Activated CD4-positive, alpha-beta T cell treated with anti-CD3 and anti-CD28 coated beads, Interleukin-2, amount 10 ng/mL, durations not matched to agents 7 days and 5 days (primary cell): ENCODE results near the gene WFDC6. TPM values are rescaled to one million over a fixed set of nuclear protein-coding genes. Genes with fewer than 3 reads are reported as not detected.

ENCODE experiments used
- CTCF ChIA-PET: fragments of 350-600 bp; sonication (Branson Sonifier 250); formaldehyde crosslinking; loops from one replicate; lab custom pipeline; 2021; ENCODE audit warnings: antibody characterized with exemption; lab: Charles Lee
- POLR2A ChIA-PET: fragments of 350-600 bp; sonication (Branson Sonifier 250); formaldehyde crosslinking; loops from one replicate; lab custom pipeline; 2021; ENCODE audit warnings: antibody characterized with exemption; lab: Charles Lee
- DNase-seq: peaks from one replicate; pipeline ENCODE4 v3.0.0-alpha.2; 2020
- H3K27ac Mint-ChIP-seq: one replicate; pipeline ENCODE4 v1.8.0; 2021; ENCODE audit warnings: mild to moderate bottlenecking, moderate library complexity, mixed read lengths
- H3K27me3 Mint-ChIP-seq: one replicate; pipeline ENCODE4 v1.8.0; 2021; ENCODE audit warnings: mixed read lengths
- H3K36me3 Mint-ChIP-seq: one replicate; pipeline ENCODE4 v1.8.0; 2021; ENCODE audit warnings: low read depth, mixed read lengths
- H3K4me1 Mint-ChIP-seq: one replicate; pipeline ENCODE4 v1.8.0; 2021; ENCODE audit warnings: mixed read lengths
- H3K4me3 Mint-ChIP-seq: one replicate; pipeline ENCODE4 v1.8.0; 2021; ENCODE audit warnings: mild to moderate bottlenecking, moderate library complexity, mixed read lengths
- H3K9me3 Mint-ChIP-seq: one replicate; pipeline ENCODE4 v1.8.0; 2021; ENCODE audit warnings: mixed read lengths
- total RNA-seq, 2 experiments: library from RNA; stranded (reverse); gene quantifications; one replicate each; pipeline ENCODE4 v1.2.3, GENCODE V29; 2021

The WFDC6 gene
- total RNA-seq, 2 experiments from 2014 or later = not detected

DNA sequence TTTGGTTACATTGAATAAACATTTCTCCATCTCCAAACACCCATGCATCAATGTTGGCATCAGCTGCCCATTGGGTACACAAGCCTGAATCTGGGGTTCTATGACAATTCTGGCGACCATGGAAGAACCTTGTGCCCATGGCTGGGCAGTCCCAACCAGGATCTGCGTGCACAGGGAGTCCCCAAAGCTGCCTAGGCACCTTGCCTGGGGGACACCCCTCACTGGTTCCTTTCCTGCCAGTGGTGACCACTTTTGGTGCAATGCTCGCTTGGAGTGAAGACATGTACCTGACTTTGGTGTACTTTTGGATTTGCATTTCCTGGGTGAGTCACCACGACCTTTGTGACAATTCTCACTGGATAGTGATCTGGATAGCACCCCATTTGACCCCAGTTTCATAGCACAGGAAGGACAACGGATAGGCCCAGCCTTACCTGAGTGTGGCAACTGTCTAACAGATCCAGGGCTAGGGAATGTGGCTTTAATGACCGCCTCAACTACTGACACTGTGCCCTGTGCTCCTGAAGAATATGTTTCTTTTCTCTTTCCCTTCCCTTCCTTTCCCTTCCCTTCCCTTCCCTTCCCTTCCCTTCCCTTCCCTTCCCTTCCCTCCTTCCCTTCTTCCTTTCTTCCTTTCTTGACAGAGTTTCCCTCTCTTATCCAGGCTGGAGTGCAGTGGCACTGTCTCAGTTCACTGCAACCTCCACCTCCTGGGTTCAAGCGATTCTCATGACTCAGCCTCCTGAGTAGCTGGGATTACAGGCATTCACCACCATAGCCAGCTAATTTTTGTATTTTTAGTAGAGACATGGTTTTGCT is 31.0 kb downstream of the WFDC6 start:
- no peak for DNase-seq
- CTCF ChIA-PET = interaction anchor here (0.6 to 0.8 kb wide), 3 partner anchors 12 to 70 kb away, joined by 3 to 4 read pairs (median 3); no protein-coding TSS in a partner anchor
- no peak overlapping the region for H3K4me3 Mint-ChIP-seq

DNA sequence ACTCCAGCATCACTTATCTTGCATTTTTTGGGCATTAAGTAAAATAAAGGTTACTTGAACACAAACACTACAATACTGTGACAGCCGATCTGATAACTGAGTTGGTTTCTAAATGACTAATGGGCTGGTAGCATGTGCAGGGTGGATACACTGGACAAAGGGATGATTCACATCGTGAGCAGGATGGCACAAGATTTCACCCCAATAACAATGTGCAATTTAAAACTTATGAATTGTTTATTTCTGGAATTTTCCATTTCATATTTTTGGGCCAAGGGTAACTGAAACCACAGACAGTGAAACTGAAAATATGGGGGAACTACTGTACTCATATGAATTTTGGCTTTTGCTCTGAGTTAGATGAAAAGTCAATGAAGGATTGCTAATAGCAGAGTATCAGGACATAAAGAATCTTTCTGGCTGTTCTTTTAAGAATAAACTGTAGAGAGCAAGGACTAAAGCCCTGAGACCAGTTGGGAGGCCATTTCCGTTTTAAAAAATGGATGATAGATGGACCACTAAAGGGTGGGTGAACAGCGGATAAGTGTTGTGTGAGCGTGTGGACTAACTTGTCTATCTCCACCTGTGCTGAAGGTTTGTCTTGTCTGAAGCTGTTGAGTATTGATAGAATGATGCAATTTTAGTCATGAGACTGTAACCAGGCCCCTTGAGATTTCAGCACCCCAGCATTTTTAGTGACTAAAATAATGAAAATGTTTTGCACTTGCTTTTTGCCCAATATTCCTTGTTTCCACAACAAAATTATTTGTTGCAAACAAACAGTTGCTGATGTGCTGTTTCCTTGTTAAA is 32.1 kb downstream of the WFDC6 start:
- H3K27ac Mint-ChIP-seq = no peak overlapping the region
- no peaks in the 10 kb centered on the region for H3K36me3 Mint-ChIP-seq
- no peaks in the 10 kb centered on the region for H3K9me3 Mint-ChIP-seq
- H3K4me3 Mint-ChIP-seq = no peak overlapping the region
- POLR2A ChIA-PET = no interaction called here
- H3K27me3 Mint-ChIP-seq = peaks cover 22% of the 10 kb centered on the region
- peaks cover 8% of the 10 kb centered on the region for H3K4me1 Mint-ChIP-seq
- DNase-seq = no peak
- CTCF ChIA-PET = no interaction called here

More for the DNA sequence above, 31.0 kb downstream of the WFDC6 start:
- no peak overlapping the region for H3K27ac Mint-ChIP-seq
- H3K9me3 Mint-ChIP-seq = no peaks in the 10 kb centered on the region
- peaks cover 22% of the 10 kb centered on the region for H3K27me3 Mint-ChIP-seq
- POLR2A ChIA-PET = interaction anchor here (0.8 kb wide), 1 partner anchor 251 kb away, joined by 9 read pairs; no protein-coding TSS in a partner anchor
- no peaks in the 10 kb centered on the region for H3K36me3 Mint-ChIP-seq
- peaks cover 8% of the 10 kb centered on the region for H3K4me1 Mint-ChIP-seq

DNA sequence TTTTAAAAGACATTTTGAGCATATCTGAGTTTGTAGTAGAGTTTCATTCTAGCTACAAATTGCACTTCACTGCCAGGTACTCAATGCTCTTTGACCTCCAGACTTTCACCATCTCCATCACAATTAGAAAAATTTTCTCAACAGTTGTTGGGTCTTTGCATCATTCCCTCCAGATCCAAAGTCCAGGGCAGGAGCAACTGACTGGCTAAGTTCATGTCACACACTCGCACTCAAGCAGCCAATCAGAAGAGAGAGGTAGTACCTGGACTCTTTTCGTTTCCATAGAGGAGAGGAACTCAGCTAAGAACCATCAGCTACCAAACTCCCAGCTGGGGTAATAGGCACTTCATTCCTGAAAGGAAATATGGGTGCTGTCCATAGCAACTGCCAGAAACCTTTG is 32.9 kb downstream of the WFDC6 start:
- peaks cover 29% of the 10 kb centered on the region for H3K27me3 Mint-ChIP-seq
- H3K4me1 Mint-ChIP-seq = peaks cover 8% of the 10 kb centered on the region
- no peak overlapping the region for H3K4me3 Mint-ChIP-seq
- no peak overlapping the region for H3K27ac Mint-ChIP-seq
- H3K36me3 Mint-ChIP-seq = no peaks in the 10 kb centered on the region
- H3K9me3 Mint-ChIP-seq = no peaks in the 10 kb centered on the region
- DNase-seq = no peak
- ChIA-PET POLR2A (no interaction called here), CTCF (no interaction called here)

DNA sequence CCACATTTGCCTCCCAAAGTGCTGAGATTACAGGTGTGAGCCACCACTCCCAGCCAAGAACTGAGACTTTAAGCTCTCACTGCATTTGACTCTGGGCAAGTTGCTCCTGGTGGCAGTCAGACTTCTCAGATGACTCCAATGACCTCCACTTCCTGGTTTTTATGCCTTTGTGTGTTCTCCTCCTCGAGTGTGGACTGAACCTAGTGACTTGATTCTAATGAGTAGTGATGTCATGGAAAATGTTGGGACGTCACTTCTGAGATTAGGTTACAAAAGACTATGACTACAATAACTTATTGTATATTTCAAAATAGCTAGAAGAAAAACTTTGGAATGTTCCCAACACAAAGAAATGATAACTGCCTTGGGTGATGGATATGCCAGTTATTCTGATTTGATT is 35.9 kb downstream of the WFDC6 start:
- POLR2A ChIA-PET = no interaction called here
- no peak for DNase-seq
- Mint-ChIP-seq H3K36me3 (no peaks in the 10 kb centered on the region), H3K27ac (no peak overlapping the region), H3K4me3 (no peak overlapping the region), H3K9me3 (no peaks in the 10 kb centered on the region), H3K27me3 (peaks cover 34% of the 10 kb centered on the region), H3K4me1 (peaks cover 8% of the 10 kb centered on the region)
- CTCF ChIA-PET = interaction anchor here (0.9 kb wide), 1 partner anchor 22 kb away, joined by 3 read pairs; no protein-coding TSS in a partner anchor

DNA sequence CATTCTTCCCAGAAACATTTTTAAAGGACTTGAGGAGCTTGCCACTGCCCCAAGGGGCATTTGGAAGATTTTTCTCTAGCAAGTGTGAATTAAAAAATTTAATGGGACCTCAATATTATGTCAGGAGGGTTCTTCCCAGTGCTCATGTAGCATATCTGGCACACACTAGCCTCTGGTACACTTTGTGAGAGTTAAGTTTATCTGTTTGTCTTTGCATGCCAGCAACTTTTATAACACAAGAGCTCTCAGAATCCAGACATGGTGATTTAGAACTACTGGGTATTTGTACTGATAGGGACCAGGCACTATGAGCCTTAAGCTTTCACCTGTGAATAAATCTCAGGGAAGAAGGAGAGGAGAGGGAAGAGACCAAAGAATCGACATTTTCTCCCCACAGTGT is 36.7 kb downstream of the WFDC6 start:
- CTCF ChIA-PET = interaction anchor here (0.6 kb wide), 1 partner anchor 45 kb away, joined by 5 read pairs; no protein-coding TSS in a partner anchor
- Mint-ChIP-seq H3K36me3 (no peaks in the 10 kb centered on the region), H3K27me3 (peaks cover 32% of the 10 kb centered on the region), H3K27ac (no peak overlapping the region), H3K9me3 (no peaks in the 10 kb centered on the region), H3K4me1 (peaks cover 7% of the 10 kb centered on the region), H3K4me3 (no peak overlapping the region)
- POLR2A ChIA-PET = interaction anchor here (0.6 kb wide), 1 partner anchor 73 kb away, joined by 3 read pairs; no protein-coding TSS in a partner anchor
- no peak for DNase-seq

DNA sequence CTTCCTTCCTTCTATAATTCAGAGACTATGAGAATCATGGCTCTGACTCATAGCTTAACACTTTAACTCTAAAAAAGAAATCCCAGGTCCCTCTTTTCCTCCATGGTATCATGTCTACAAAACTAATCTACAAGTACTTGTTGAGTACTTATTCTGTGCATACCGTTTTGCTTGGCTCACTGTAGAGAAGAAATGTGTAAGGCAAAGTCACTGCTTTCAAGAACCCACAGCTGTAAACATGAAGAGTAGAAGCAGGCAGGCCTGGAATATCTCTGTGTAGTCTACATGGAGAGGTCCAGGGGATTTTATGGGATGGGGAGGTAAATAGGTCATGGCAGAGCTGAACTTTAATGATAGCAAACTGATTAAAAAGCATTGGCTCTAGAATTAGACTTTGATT is 37.7 kb downstream of the WFDC6 start:
- H3K27me3 Mint-ChIP-seq = peaks cover 32% of the 10 kb centered on the region
- no peaks in the 10 kb centered on the region for H3K36me3 Mint-ChIP-seq
- H3K4me1 Mint-ChIP-seq = no peaks in the 10 kb centered on the region
- H3K4me3 Mint-ChIP-seq = no peak overlapping the region
- H3K27ac Mint-ChIP-seq = no peak overlapping the region
- ChIA-PET POLR2A (no interaction called here), CTCF (no interaction called here)
- DNase-seq = no peak
- no peaks in the 10 kb centered on the region for H3K9me3 Mint-ChIP-seq

DNA sequence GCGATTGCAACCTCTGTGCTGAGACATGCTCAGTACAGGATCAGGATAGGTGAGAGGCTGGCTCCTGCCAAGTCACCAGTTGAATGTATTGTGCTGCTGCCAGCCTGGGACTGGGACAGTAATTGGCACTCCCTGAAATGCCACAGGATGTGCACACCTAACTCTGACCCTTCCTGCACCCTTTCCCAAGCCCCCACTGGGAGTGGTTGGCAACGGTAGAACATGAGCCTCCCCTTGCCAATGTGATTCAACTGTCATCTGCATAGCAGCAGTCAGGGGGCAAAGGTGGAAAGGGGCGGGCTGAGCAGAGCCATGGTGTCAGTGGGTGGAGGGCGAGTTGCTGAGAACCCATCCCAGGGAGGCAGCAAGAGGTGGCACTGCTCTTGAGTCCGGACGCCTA is 39.3 kb downstream of the WFDC6 start:
- H3K4me3 Mint-ChIP-seq = no peak overlapping the region
- no peaks in the 10 kb centered on the region for H3K36me3 Mint-ChIP-seq
- H3K9me3 Mint-ChIP-seq = no peaks in the 10 kb centered on the region
- no peak overlapping the region for H3K27ac Mint-ChIP-seq
- CTCF ChIA-PET = no interaction called here
- H3K27me3 Mint-ChIP-seq = peaks cover 34% of the 10 kb centered on the region
- no peaks in the 10 kb centered on the region for H3K4me1 Mint-ChIP-seq
- POLR2A ChIA-PET = no interaction called here
- no peak for DNase-seq

DNA sequence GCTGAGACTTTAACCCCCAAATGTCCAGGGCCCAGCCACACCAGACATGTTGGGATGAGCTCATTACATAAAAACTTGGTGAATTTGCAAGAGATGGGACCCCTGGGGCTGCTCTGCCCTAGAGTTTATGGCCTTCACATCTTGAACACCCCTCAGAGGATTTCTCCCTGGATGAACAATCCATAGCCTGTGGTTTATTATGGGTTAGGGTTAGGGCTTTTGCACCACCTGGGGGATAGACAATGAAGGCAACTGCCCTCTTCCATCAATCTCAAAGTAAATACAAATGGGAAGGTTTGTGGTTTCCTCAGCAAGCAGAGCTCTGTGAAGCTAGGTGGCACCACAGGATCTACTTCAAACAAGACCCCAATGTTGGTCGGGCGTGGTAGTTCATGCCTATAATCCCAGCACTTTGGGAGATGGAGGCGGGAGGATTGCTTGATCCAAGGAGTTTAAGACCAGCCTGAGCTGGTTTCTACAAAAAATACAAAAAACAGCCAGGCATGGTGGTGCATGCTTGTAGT is 41.2 kb downstream of the WFDC6 start:
- no peak overlapping the region for H3K4me3 Mint-ChIP-seq
- CTCF ChIA-PET = no interaction called here
- H3K36me3 Mint-ChIP-seq = no peaks in the 10 kb centered on the region
- no peak overlapping the region for H3K27ac Mint-ChIP-seq
- peaks cover 32% of the 10 kb centered on the region for H3K27me3 Mint-ChIP-seq
- no peak for DNase-seq
- no peaks in the 10 kb centered on the region for H3K9me3 Mint-ChIP-seq
- H3K4me1 Mint-ChIP-seq = no peaks in the 10 kb centered on the region
- POLR2A ChIA-PET = no interaction called here

DNA sequence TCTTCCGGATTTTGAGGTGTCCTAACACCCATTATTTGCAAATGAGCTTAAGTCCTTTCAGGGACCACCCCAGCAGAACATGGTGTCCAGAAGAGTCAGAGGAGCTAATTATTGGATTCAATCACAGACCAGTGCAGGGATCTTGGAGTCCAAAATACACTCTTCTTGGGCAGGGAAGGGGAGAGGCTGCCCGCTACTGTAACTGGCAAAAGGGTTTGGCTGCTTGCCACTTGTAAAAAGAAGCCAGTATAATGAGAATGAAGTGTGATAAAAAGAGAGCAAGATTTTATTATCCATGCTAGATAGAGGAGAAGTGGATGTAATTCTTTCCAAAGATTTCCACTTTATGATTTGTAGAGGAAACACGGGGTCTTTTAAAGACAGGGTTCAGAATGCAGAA is 43.1 kb downstream of the WFDC6 start:
- Mint-ChIP-seq H3K4me3 (no peak overlapping the region), H3K4me1 (no peaks in the 10 kb centered on the region), H3K27me3 (peaks cover 21% of the 10 kb centered on the region), H3K9me3 (no peaks in the 10 kb centered on the region), H3K27ac (no peak overlapping the region), H3K36me3 (no peaks in the 10 kb centered on the region)
- ChIA-PET CTCF (interaction anchor here (0.6 to 2.2 kb wide), 3 partner anchors 10 to 275 kb away, joined by 3 to 4 read pairs (median 3); no protein-coding TSS in a partner anchor), POLR2A (no interaction called here)
- DNase-seq = no peak

DNA sequence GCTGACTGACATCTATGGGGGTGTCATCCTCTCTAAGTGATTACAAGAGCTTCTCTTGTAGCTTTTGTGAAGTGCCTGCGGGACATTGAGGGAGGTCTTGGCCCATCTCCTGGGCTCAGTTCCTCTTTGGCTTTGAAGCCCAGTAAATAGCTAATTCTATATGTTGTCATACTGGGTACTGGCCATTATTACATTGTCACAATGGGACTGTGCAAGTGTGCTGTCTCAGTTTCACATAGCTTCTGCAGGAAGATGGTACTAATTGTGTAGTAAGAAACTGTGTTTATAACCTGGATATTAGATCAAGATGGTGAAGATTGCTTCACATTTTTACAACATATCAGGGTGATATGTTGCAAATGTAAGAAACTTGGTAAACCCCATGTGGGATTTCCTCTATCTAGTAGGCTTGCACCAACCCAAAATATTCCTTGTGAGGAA is 43.8 kb downstream of the WFDC6 start:
- H3K9me3 Mint-ChIP-seq = no peaks in the 10 kb centered on the region
- ChIA-PET CTCF (interaction anchor here (0.6 to 2.2 kb wide), 3 partner anchors 9 to 276 kb away, joined by 3 to 4 read pairs (median 3); no protein-coding TSS in a partner anchor), POLR2A (no interaction called here)
- DNase-seq = no peak
- no peaks in the 10 kb centered on the region for H3K4me1 Mint-ChIP-seq
- peaks cover 17% of the 10 kb centered on the region for H3K27me3 Mint-ChIP-seq
- no peaks in the 10 kb centered on the region for H3K36me3 Mint-ChIP-seq
- no peak overlapping the region for H3K4me3 Mint-ChIP-seq
- H3K27ac Mint-ChIP-seq = no peak overlapping the region

DNA sequence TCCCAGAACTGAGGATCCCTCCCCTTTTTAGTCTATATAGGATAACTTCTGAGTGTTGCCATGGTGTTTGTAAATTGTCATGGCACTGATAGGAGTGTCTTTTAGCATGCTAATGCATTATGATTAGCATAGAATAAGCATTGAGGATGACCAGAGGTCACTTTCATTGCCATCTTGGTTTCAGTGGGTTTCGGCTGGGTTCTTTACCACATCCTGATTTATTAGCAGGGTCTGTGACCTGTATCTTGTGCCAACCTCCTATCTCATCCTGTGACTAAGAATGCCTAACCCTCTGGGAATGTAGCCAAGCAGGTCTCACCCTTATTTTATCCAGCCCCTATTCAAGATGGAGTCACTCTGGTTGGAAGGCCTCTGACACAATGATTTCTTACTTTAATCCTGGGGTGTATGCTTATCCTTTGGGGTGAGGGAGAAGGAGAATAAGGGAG is 50.2 kb downstream of the WFDC6 start:
- POLR2A ChIA-PET = no interaction called here

DNA sequence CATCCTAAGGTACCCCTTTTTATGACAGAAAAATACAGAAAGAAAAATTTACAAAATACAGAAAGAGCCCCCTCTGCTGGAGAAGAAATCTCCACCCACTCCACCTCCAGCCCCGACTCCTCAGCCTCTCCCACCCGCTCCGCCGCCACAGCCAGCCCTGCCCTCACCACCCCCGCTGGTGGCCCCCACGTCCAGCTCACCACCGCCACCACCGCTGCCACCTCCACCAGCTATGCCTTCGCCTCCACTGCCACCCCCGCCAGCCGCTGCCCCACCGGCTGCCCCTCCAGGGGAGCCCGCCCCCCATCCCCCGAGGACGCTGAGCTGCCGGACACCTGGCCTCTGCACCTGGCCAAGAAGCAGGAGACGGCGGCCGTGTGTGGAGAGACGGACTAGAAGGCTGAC is 52.0 kb downstream of the WFDC6 start:
- POLR2A ChIA-PET = no interaction called here
- Mint-ChIP-seq H3K27me3 (peaks cover 36% of the 10 kb centered on the region), H3K4me3 (no peak overlapping the region), H3K36me3 (no peaks in the 10 kb centered on the region), H3K4me1 (no peaks in the 10 kb centered on the region), H3K9me3 (no peaks in the 10 kb centered on the region), H3K27ac (no peak overlapping the region)
- CTCF ChIA-PET = interaction anchor here (1.9 kb wide), 1 partner anchor 9 kb away, joined by 4 read pairs; no protein-coding TSS in a partner anchor
- no peak for DNase-seq

More for the DNA sequence above, 50.2 kb downstream of the WFDC6 start:
- H3K27ac Mint-ChIP-seq = no peak overlapping the region
- H3K36me3 Mint-ChIP-seq = no peaks in the 10 kb centered on the region
- no peak for DNase-seq
- H3K4me3 Mint-ChIP-seq = no peak overlapping the region
- H3K9me3 Mint-ChIP-seq = no peaks in the 10 kb centered on the region
- CTCF ChIA-PET = no interaction called here
- H3K27me3 Mint-ChIP-seq = peaks cover 30% of the 10 kb centered on the region
- no peaks in the 10 kb centered on the region for H3K4me1 Mint-ChIP-seq
